Testis (tissue), 3 donors: ENCODE measurements around the gene LPCAT2. TPM values are rescaled to one million over a fixed set of nuclear protein-coding genes. Genes with fewer than 3 reads are reported as not detected.

Experiments
- DNase-seq: peaks from one replicate; pipeline ENCODE4 v3.0.0-alpha.2; 2019
- H3K27ac ChIP-seq, 2 donors: fragments of 200-600 bp; sonication (generic); one replicate each; pipeline ENCODE4 v1.5.1; 2019
- H3K27me3 ChIP-seq: fragments of 200-600 bp; sonication (generic); one replicate; pipeline ENCODE4 v1.5.1; 2019
- H3K36me3 ChIP-seq: fragments of 200-600 bp; sonication (generic); one replicate; pipeline ENCODE4 v1.5.1; 2017; ENCODE audit warnings: low read depth; ENCODE audit errors: missing control alignments
- H3K4me1 ChIP-seq: fragments of 200-600 bp; sonication (generic); one replicate; pipeline ENCODE4 v1.5.1; 2019
- H3K4me3 ChIP-seq, 2 donors: fragments of 200-600 bp; sonication (generic); one replicate each; pipeline ENCODE4 v1.5.1; 2017 to 2019
- H3K9me3 ChIP-seq: fragments of 200-600 bp; sonication (generic); one replicate; pipeline ENCODE4 v1.5.1; 2017
- CTCF ChIP-seq, 3 experiments: fragments of 450-650 bp in 2 of 3; fragments of 200-600 bp in 1 of 3; sonication (generic) in 1 of 3; IDR thresholded peaks; one replicate each; pipeline ENCODE4 v1.5.1; 2016 to 2019; ENCODE audit warnings: antibody characterized with exemption in 3 of 3, mild to moderate bottlenecking in 2 of 3, moderate library complexity in 1 of 3
- POLR2A ChIP-seq: fragments of 450-650 bp; IDR thresholded peaks from one replicate; pipeline ENCODE4 v1.6.1; 2017; ENCODE audit warnings: antibody characterized with exemption, mild to moderate bottlenecking, moderate library complexity
- WGBS, 2 donors: methylation state at CpG; one replicate each; pipeline ENCODE4 v1.1.5; 2018; 5-methylcytosine and 5-hydroxymethylcytosine counted together
- intact Hi-C: fragments of 100-400 bp; cut with DNase I; formaldehyde crosslinking; loops from one replicate; pipeline ENCODE4 v1.15.1; 2023; ENCODE audit warnings: low total_unique reads
- polyA plus RNA-seq: library from polyadenylated mRNA; stranded (reverse); fragments of 350-450 nt; fragmentation: Illumina TruSeq; extraction: RNeasy Lipid Tissue Mini Kit (QIAGEN cat#74804); gene quantifications from one replicate; pipeline ENCODE4 v1.2.3, GENCODE V29; 2014; ENCODE audit warnings: low read depth, low replicate concordance; ENCODE audit not compliant: insufficient read depth
- total RNA-seq, 2 donors: library from RNA; depleted of rRNA; stranded (reverse); fragments of >200 nt; gene quantifications; one replicate each; pipeline ENCODE4 v1.2.3, GENCODE V29; 2016

The LPCAT2 gene
- total and polyA plus RNA-seq, 3 donors from 2014 or later: 6.9 to 12.0 (median 8.5) TPM

DNA sequence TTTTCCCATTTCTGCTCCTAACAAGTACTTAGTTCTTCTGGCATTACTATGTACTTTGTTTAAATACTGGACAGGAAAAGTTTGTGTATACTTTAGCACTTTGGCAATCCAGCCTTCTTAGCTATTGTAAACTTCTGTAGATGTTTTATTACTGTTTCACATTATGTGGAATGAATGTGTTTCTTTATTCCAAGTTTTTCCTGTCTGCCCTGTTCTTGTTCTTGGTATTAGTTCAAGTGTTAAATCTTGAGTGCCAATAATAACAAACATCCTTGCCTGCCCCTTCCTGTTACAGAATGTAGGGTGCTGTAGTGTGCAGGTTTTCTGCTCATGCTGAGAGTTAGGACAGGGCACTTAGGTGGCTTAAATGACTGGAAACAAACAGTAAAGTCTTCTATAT is 50.4 kb downstream of the LPCAT2 start:
- DNase-seq: no peak
- Histone ChIP-seq H3K27ac (no peak overlapping the region), H3K4me1 (peaks cover 9% of the 10 kb centered on the region), H3K4me3 (no peak overlapping the region), H3K27me3 (no peaks in the 10 kb centered on the region), H3K36me3 (no peaks in the 10 kb centered on the region), H3K9me3 (no peaks in the 10 kb centered on the region)
- TF ChIP-seq CTCF (IDR thresholded peaks at IDR 0.05): no peak
- TF ChIP-seq POLR2A: no peak
- intact Hi-C loops: no loop called here

GRCh38 chr16:55559933-55560516 is 51.2 kb downstream of the LPCAT2 start:
- no peaks in the 10 kb centered on the region for H3K27me3 ChIP-seq
- TF ChIP-seq POLR2A (no peak), CTCF (IDR thresholded peaks at IDR 0.05) (no peak)
- no peaks in the 10 kb centered on the region for H3K9me3 ChIP-seq
- no peak overlapping the region for H3K27ac ChIP-seq
- intact Hi-C loops: no loop called here
- H3K4me1 ChIP-seq: peaks cover 9% of the 10 kb centered on the region
- no peaks in the 10 kb centered on the region for H3K36me3 ChIP-seq
- no peak for DNase-seq
- 53 to 57% methylated on average over 1 of the region's 1 CpG for WGBS, 2 donors
- H3K4me3 ChIP-seq: no peak overlapping the region

DNA sequence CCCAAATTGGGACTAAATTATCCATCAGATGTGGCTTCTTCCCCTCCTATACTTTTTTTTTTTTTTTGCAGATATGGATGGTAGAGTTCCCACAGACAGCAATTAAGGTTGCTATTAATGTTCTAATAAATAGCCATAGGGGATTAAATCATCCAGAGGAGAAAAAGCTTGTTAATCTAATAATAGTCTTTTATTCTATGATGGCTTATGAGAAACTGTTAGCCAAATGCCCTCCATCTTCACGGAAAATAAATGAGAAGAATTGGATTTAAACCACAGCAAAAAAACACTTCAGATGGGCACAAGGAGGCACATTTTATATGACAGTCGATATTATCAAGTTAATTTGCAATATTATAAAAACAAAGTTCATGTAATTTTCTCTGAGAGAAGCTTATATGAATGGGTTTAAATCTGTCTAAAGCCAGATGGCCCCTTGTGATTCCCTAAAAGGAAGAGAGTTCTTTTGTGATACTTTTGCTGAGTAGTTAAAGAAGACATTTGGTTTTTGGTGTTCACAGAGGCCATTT is 52.5 kb downstream of the LPCAT2 start:
- Histone ChIP-seq H3K9me3 (no peaks in the 10 kb centered on the region), H3K36me3 (no peaks in the 10 kb centered on the region), H3K4me1 (peaks cover 9% of the 10 kb centered on the region), H3K27ac (no peak overlapping the region), H3K4me3 (no peak overlapping the region), H3K27me3 (no peaks in the 10 kb centered on the region)
- no peak for TF ChIP-seq POLR2A
- TF ChIP-seq CTCF (IDR thresholded peaks at IDR 0.05): no peak
- intact Hi-C loops: no loop called here
- WGBS, 2 donors: 64 to 94% methylated on average over 2 of the region's 2 CpGs
- DNase-seq: no peak

- intact Hi-C loops: no loop called here
- 92 to 98% methylated on average over 1 of the region's 1 CpG for whole genome bisulfite sequencing, 2 donors
- peaks cover 9% of the 10 kb centered on the region for H3K4me1 ChIP-seq
- H3K27ac ChIP-seq: no peak overlapping the region
- H3K27me3 ChIP-seq: no peaks in the 10 kb centered on the region
- no peaks in the 10 kb centered on the region for H3K36me3 ChIP-seq
- H3K4me3 ChIP-seq: no peak overlapping the region
- no peaks in the 10 kb centered on the region for H3K9me3 ChIP-seq
- no peak for DNase-seq
- TF ChIP-seq POLR2A (no peak), CTCF (IDR thresholded peaks at IDR 0.05) (no peak)
These were observed 54.1 kb downstream of the LPCAT2 start for GRCh38 chr16:55562936-55563335.

DNA sequence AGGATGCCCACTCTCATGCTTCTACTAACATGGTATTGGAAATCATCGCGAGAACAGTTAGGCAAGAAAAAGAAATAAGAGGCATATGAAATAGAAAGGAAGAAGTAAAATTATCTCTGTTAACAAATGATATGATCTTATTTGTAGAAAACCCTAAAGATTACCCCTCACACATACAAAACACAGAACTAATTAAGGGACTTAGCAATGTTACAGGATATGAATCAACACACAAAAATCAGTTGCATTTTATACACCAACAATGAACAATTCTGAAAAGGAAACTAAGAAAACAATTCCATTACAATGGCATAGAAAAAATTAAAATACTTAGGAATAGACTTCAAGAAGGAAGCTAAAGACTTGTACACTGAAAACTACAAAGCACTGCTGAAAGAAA is 54.9 kb downstream of the LPCAT2 start:
- no peaks in the 10 kb centered on the region for H3K36me3 ChIP-seq
- no peak overlapping the region for H3K27ac ChIP-seq
- 92 to 93% methylated on average over 2 of the region's 2 CpGs for WGBS, 2 donors
- DNase-seq: no peak
- TF ChIP-seq POLR2A: no peak
- no peak for TF ChIP-seq CTCF (IDR thresholded peaks at IDR 0.05)
- peaks cover 9% of the 10 kb centered on the region for H3K4me1 ChIP-seq
- intact Hi-C loops: no loop called here
- H3K27me3 ChIP-seq: no peaks in the 10 kb centered on the region
- H3K9me3 ChIP-seq: no peaks in the 10 kb centered on the region
- H3K4me3 ChIP-seq: no peak overlapping the region
